HEK293 (cell line): ENCODE data around the gene PLXNA2.

Experiments used
- CTCF ChIP-seq: fragments of 450-650 bp; formaldehyde crosslinking; IDR thresholded peaks from 2 replicates; pipeline ENCODE4 v1.5.1; 2016; ENCODE audit warnings: missing biosample characterization, missing genetic modification characterization
- ELK4 ChIP-seq: IDR thresholded peaks from 2 replicates; pipeline ENCODE4 v1.6.1; 2011; ENCODE audit warnings: mild to moderate bottlenecking, low read depth, low read length, borderline replicate concordance
- KLF1 ChIP-seq: fragments of 450-650 bp; formaldehyde crosslinking; IDR thresholded peaks from 2 replicates; pipeline ENCODE4 v1.5.1; 2016; ENCODE audit warnings: missing biosample characterization, missing genetic modification characterization
- KLF9 ChIP-seq: fragments of 450-650 bp; formaldehyde crosslinking; IDR thresholded peaks from 2 replicates; pipeline ENCODE4 v1.5.1; 2016; ENCODE audit warnings: missing biosample characterization, missing genetic modification characterization, low read depth
- REST ChIP-seq: fragments of 450-650 bp; formaldehyde crosslinking; IDR thresholded peaks from 2 replicates; pipeline ENCODE4 v1.5.1; 2016; ENCODE audit warnings: missing biosample characterization, missing genetic modification characterization
- SCRT1 ChIP-seq: fragments of 450-650 bp; formaldehyde crosslinking; IDR thresholded peaks from 2 replicates; pipeline ENCODE4 v1.5.1; 2016; ENCODE audit warnings: missing biosample characterization, missing genetic modification characterization, borderline replicate concordance
- ZBTB7A ChIP-seq: fragments of 450-650 bp; formaldehyde crosslinking; IDR thresholded peaks from 2 replicates; pipeline ENCODE4 v1.5.1; 2016; ENCODE audit warnings: low read depth, missing biosample characterization, missing genetic modification characterization
- ZNF24 ChIP-seq: fragments of 450-650 bp; formaldehyde crosslinking; IDR thresholded peaks from 2 replicates; pipeline ENCODE4 v1.5.1; 2016; ENCODE audit warnings: missing biosample characterization, missing genetic modification characterization
- ZNF280D ChIP-seq: fragments of 450-650 bp; formaldehyde crosslinking; IDR thresholded peaks from 2 replicates; pipeline ENCODE4 v1.5.1; 2016; ENCODE audit warnings: missing biosample characterization, missing genetic modification characterization
- ZNF449 ChIP-seq: fragments of 450-650 bp; formaldehyde crosslinking; IDR thresholded peaks from 2 replicates; pipeline ENCODE4 v1.5.1; 2017; ENCODE audit warnings: missing biosample characterization, mild to moderate bottlenecking, missing genetic modification characterization, moderate library complexity
- ZNF654 ChIP-seq: fragments of 450-650 bp; formaldehyde crosslinking; IDR thresholded peaks from 2 replicates; pipeline ENCODE4 v1.5.1; 2016; ENCODE audit warnings: low read depth, missing biosample characterization, missing genetic modification characterization

GRCh38 chr1:208276757-208277435, 32.7 kb upstream of the PLXNA2 start:
- TF ChIP-seq SCRT1 (tag by site-specific recombination) (no peak), KLF9 (tag by site-specific recombination) (no peak), CTCF (tag by site-specific recombination) (no peak), ZNF654 (tag by site-specific recombination) (no peak), ZNF24 (tag by site-specific recombination) (no peak), KLF1 (tag by site-specific recombination) (no peak), ZBTB7A (tag by site-specific recombination) (no peak), ZNF449 (tag by site-specific recombination) (no peak), ZNF280D (tag by site-specific recombination) (no peak), ELK4 (no peak), REST (tag by site-specific recombination) (no peak)
